GM23248 (cell line): Measurements from ENCODE around the gene CR1.

Experiments used
- EZH2 ChIP-seq: fragments of 200-600 bp; sonication (generic); IDR thresholded peaks from 2 replicates; pipeline ENCODE4 v1.6.1; 2018; ENCODE audit warnings: antibody characterized with exemption, mild to moderate bottlenecking; ENCODE audit not compliant: insufficient read depth, poor library complexity, severe bottlenecking
- EZH2phosphoT487 ChIP-seq: fragments of 200-600 bp; sonication (generic); IDR thresholded peaks from 2 replicates; pipeline ENCODE4 v1.6.1; 2018; ENCODE audit warnings: antibody characterized with exemption, moderate library complexity, mild to moderate bottlenecking, low read depth; ENCODE audit not compliant: insufficient read depth

DNA sequence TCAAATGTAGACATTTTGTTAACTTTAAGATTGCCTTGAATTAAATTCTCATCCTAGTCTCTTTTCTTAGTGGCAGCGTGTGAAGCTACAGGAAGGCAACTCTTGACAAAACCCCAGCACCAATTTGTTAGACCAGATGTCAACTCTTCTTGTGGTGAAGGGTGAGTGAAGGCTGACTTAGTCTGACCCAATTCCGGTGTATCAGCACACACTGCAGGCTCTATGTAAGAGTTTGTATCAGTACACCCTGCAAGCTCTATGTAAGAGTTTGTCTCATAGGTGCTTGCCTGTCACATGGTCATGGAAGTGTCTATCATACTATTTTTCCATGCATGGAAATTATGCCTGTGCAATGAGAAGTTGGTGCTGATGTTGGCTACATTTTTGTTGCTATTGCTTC, 25.0 kb upstream of the CR1 start:
- TF ChIP-seq EZH2 (no peak), EZH2phosphoT487 (no peak)
